ENCODE data around the gene RABGAP1L. TPM values are rescaled to one million over a fixed set of nuclear protein-coding genes. Genes with fewer than 3 reads are reported as not detected.
"Not testable (repeated sequence)": the region's sequence is repeated elsewhere in the genome, so short reads cannot be mapped to it uniquely, and the experiment has no call there.

Gene RABGAP1L
- total RNA-seq, 4 donors from 2014 or later: 31.2 to 115 (median 62.5) TPM

GRCh38 chr1:174690266-174690665 is 530.9 kb downstream of the RABGAP1L start:
- TF ChIP-seq POLR2AphosphoS5 (IDR thresholded peaks at IDR 0.05) (no peak), CTCF (IDR thresholded peaks at IDR 0.05) (no peak), EP300 (IDR thresholded peaks at IDR 0.05) (no peak), POLR2A (IDR thresholded peaks at IDR 0.05) (no peak)
- no peak for ATAC-seq

GRCh38 chr1:174692313-174692712 is 533.0 kb downstream of the RABGAP1L start:
- H3K4me3 ChIP-seq: no peak overlapping the region
- no peaks in the 10 kb centered on the region for H3K4me1 ChIP-seq

More at GRCh38 chr1:174690266-174690665, 530.9 kb downstream of the RABGAP1L start:
- Histone ChIP-seq H3K36me3 (peaks cover 0 to 7% of the 10 kb centered on the region in 2 donors), H3K9me3 (no peaks in the 10 kb centered on the region), H3K27me3 (no peaks in the 10 kb centered on the region), H3K27ac (no peak overlapping the region), H3K4me3 (no peak overlapping the region), H3K4me1 (no peaks in the 10 kb centered on the region)

GRCh38 chr1:174693085-174693484 is 533.8 kb downstream of the RABGAP1L start:
- 59 to 74% methylated on average over 3 of the region's 3 CpGs for WGBS, 2 donors (ENCODE audit: low coverage in 1 of 2)
- no peaks in the 10 kb centered on the region for H3K9me3 ChIP-seq
- H3K27ac ChIP-seq: no peak overlapping the region
- no peak for TF ChIP-seq EP300 (IDR thresholded peaks at IDR 0.05)
- TF ChIP-seq CTCF (IDR thresholded peaks at IDR 0.05): no peak
- TF ChIP-seq POLR2A (IDR thresholded peaks at IDR 0.05): no peak
- no peak for TF ChIP-seq POLR2AphosphoS5 (IDR thresholded peaks at IDR 0.05)
- no peak overlapping the region for H3K4me3 ChIP-seq
- no peak for ATAC-seq
- no peaks in the 10 kb centered on the region for H3K4me1 ChIP-seq
- H3K36me3 ChIP-seq: no peaks in the 10 kb centered on the region
- no peaks in the 10 kb centered on the region for H3K27me3 ChIP-seq

More at GRCh38 chr1:174692313-174692712, 533.0 kb downstream of the RABGAP1L start:
- ATAC-seq: no peak
- no peaks in the 10 kb centered on the region for H3K27me3 ChIP-seq
- TF ChIP-seq POLR2A (IDR thresholded peaks at IDR 0.05) (no peak), EP300 (IDR thresholded peaks at IDR 0.05) (no peak), POLR2AphosphoS5 (IDR thresholded peaks at IDR 0.05) (no peak), CTCF (IDR thresholded peaks at IDR 0.05) (no peak)
- no peak overlapping the region for H3K27ac ChIP-seq
- WGBS, 2 donors (ENCODE audit: low coverage in 1 of 2): 88 to 100% methylated on average over 1 of the region's 1 CpG
- H3K9me3 ChIP-seq: no peaks in the 10 kb centered on the region
- no peaks in the 10 kb centered on the region for H3K36me3 ChIP-seq

- not testable (repeated sequence) for H3K4me1 ChIP-seq, H3K27me3 ChIP-seq, H3K27ac ChIP-seq, ATAC-seq, H3K9me3 ChIP-seq, H3K4me3 ChIP-seq, H3K36me3 ChIP-seq
These were observed 534.2 kb downstream of the RABGAP1L start for GRCh38 chr1:174693539-174693938.

- no peaks in the 10 kb centered on the region for H3K4me1 ChIP-seq
- no peaks in the 10 kb centered on the region for H3K36me3 ChIP-seq
- no peak for ATAC-seq
- no peaks in the 10 kb centered on the region for H3K9me3 ChIP-seq
- no peak overlapping the region for H3K4me3 ChIP-seq
- TF ChIP-seq POLR2A (IDR thresholded peaks at IDR 0.05) (no peak), CTCF (IDR thresholded peaks at IDR 0.05) (no peak), POLR2AphosphoS5 (IDR thresholded peaks at IDR 0.05) (no peak)
- H3K27me3 ChIP-seq: no peaks in the 10 kb centered on the region
- 77 to 100% methylated on average over 1 to 4 of the region's 5 CpGs for WGBS, 2 donors (ENCODE audit: low coverage in 1 of 2)
- H3K27ac ChIP-seq: no peak overlapping the region
These were observed 536.9 kb downstream of the RABGAP1L start for GRCh38 chr1:174696026-174696821.

Data from gastroesophageal sphincter (tissue), 4 donors.